Measurements from ENCODE around the gene NUMA1.

The NUMA1 gene

DNA sequence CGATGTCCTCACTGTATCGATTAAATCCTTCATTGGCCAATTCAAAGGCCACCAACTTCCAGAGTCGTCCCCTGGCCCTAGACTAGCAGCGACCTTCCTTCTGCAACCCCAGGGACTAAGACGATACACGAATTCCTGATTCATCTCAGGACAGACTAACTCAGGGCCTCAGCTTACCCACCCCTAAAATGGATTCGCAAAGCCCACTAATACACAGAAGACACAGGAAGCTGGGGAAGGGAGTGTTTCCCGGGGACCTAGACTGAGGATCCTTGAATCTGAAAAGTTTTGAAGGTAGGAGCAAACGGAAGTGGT lies 22.2 kb upstream of the NUMA1 start:
- no peak for DNase-seq

DNA sequence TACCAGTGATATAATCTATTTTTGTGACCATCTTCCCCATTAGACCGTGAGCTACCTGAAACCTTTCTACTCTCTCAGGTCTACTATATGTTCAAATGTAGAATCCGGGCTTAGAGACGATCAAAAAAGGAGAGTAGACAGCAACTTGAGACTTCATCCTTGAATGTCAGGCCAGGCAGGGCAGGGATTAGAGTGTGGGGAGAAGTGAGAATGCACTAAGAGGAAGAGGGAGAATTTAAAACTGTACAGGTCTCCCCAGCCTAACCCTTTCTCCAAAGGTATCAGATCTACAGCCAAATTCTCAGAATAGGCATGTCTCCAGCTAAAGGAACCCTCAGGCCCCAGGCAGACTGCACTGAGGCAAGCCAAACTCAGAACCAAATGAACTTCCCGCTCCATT lies 21.8 kb upstream of the NUMA1 start:
- DNase-seq: no peak

GRCh38 chr11:72100462-72100861 lies 20.1 kb upstream of the NUMA1 start:
- no peak for DNase-seq

DNA sequence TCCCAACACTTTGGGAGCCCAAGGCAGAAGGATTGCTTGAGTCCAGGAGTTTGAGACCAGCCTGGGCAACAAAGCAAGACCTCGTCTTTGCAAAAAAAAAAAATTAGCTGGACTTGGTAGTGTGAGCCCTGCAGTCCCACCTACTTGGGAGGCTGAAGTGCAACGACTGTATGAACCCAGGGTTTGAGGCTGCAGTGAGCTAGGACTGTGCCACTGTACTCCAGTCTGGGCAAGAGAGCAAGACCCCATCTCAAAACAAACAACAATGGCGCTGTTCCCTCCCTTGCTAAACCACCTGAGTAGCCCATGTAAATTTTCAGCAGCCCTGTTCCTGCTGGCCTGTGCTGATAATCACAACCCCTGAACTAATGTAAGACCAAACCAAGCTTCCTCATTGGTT lies 19.7 kb upstream of the NUMA1 start:
- DNase-seq: no peak

DNA sequence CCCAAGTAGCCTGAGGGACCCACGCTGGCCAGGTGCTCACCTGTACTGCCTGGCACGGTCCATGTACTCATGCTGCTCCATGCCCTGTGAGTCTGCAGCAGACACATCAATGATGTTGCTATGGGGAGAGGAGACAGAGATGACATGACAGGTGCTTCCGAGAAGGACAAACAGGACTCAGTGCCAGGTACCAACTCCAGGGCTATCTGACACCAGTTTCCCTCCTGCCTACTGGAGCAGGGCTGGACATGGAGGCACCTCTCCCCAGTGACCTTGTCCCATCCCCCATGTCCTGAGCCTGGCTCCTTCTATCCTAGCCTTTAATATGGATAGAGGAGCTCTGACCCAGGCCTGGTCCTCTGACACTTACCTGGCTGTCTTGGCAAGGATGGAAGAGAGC lies 18.4 kb upstream of the NUMA1 start:
- no peak for DNase-seq

DNA sequence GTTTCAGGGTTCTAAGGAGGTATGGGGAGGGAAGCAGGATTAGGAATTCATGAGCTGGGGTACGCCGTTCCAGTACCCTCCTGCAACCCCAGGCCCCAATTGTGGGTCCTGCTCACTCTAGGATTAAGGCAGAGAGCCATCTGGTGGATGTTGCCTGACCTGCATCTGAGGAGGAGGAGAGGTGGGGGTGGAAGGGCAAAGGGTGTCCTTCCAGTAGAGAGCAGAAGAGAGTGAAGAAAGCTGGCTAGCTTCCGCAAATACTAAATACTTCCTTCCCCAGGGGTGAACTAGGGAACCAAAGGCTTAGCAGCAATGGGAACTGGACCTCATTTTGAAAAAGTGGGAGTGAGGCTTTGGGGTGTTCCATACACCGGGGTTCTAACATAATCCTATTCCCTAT lies 10.9 kb upstream of the NUMA1 start:
- DNase-seq: peak; percentile 31

DNA sequence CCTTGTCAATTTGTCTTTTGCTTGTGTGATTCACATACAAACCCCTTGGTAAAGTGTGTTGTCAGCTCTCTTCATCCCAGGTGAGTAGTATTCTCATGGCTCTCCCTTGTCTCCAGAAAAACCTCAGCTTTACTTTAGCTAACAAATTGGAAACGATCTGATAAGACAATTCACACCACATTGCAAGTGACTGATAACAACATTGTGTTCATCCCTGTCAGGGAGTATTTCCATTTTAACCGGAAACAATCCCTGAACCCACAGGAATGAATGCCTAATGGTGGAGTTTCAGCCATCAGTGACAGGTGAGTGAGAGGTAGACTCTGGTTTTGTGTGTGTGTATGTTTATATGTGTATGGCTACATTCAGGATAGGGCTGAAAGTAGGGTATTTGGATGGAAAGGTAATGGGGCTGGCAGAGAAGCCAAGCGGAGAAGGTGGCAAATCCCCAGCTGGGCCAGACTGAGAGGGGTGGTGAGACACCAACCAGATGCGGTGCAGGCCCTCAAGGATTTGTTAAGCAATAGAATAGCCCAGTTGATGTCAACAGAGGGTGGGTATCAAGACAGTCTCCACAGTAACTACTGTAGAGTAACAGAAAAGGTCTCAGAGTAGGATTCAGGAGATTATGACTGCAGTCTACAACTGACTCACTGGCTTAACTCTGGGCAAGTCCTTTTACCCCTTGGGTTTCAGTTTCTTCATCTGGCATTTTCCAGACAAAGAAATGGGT lies 7.9 kb upstream of the NUMA1 start:
- DNase-seq: no peak

GRCh38 chr11:72085621-72086351 lies 5.4 kb upstream of the NUMA1 start:
- no peak for DNase-seq

- no peak for DNase-seq
Measured at GRCh38 chr11:72084965-72085364, 4.6 kb upstream of the NUMA1 start.

DNA sequence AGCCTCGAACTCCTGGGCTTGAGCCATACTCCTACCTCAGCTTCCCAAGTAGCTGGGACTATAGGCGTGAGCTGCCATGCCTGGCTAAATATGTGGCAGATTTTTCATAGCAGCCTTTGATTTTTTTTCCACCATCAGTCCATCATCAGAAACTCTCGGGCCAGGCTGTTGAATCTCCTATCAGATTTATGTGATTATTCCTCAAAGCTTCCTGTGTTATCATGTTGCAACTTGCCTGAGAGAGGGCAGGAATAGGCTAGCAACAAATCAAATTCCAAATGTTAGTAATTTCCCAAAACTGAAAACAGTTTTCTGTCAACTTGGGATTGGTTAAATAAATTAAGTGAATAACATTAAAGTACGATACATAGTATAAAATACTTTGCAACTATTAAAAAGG lies 3.7 kb upstream of the NUMA1 start:
- DNase-seq: no peak

DNA sequence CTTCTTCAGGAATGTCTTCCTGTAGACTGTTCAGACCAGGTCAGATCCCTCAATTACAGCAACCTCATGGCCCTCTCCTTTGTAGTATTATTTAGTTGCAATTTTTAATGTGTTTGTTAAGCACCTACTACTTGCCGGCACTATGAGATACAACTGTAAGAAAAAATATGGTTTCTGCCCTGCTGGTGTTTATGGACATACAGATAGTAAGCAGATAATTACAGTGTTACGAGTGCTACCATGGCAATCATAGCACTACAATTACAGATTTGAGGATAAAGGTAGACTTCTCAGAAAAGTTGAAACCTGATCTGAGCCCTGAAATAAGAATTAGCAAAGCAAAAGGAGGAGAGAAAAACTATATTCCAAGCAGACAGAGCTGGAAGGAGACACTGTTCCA lies 3.1 kb upstream of the NUMA1 start:
- no peak for DNase-seq

- no peak for DNase-seq
Measured at GRCh38 chr11:72081821-72082453, 1.6 kb upstream of the NUMA1 start.

GRCh38 chr11:72081184-72081644 lies 872 bp upstream of the NUMA1 start:
- no peak for DNase-seq

DNA sequence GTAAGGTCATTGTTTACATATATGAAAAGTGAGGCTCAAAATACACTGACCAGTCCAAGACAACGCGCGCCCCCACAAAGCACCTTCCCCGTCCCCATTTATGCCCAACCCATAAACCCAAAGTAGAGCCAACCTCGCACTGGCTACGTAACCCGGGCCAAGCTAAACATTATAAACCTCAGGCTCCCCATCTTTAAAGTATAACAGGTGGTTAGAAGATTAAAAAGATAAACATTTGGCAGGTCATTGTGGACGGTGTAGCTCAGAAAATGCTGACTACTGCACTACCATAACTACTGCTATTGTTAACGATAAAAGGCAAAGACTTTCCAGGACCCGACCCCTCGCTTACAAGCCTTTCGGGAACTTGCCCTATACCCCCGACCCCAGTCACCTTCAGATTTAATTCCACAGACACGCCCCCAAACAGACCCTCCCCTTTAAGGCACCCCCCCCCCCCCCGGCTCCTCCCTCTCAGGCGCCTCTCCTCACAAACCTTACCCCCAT lies 470 bp downstream of the NUMA1 start:
- peak; percentile 72 for DNase-seq

- DNase-seq: no peak
Measured at GRCh38 chr11:72078477-72078876, 1.9 kb downstream of the NUMA1 start.

- DNase-seq: no peak
Measured at GRCh38 chr11:72075756-72076155, 4.6 kb downstream of the NUMA1 start.

- no peak for DNase-seq
Measured at GRCh38 chr11:72075109-72075508, 5.2 kb downstream of the NUMA1 start.

DNA sequence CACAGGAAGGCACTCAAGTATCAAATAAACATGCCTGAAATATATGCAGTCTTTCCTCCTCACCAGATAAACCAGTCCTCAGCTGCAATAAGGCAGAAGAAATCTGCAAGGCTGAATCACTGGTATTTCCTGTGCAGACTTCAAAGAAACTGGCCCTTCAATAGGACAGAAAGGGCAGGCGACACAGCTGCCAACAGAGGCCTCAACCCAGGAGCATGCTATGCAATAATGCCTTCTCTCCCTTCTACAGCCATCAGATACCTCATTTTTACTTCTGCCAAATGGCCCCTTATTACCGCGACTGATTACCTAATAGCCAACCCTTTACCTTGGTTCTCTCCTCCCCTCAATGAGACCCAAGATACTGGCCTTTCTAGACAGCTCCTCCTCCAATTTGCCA lies 8.0 kb downstream of the NUMA1 start:
- no peak for DNase-seq

DNA sequence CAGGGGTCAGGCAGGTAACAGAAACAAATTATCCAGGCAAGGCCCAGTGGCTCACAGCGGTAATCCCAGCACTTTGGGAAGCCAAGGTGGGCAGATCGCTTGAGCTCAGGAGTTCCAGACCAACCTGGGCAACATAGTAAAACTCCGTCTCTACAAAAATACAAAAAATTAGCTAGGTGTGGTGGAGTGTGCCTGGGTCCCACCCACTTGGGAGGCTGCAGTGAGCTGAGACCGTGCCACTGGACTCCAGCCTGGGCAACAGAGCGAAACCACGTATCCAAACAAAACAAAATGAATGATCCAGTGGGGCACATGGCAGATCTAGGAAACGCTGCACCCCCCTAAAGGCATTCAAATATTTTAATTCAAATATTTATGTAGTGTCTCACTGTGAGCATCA lies 9.9 kb downstream of the NUMA1 start:
- DNase-seq: no peak

DNA sequence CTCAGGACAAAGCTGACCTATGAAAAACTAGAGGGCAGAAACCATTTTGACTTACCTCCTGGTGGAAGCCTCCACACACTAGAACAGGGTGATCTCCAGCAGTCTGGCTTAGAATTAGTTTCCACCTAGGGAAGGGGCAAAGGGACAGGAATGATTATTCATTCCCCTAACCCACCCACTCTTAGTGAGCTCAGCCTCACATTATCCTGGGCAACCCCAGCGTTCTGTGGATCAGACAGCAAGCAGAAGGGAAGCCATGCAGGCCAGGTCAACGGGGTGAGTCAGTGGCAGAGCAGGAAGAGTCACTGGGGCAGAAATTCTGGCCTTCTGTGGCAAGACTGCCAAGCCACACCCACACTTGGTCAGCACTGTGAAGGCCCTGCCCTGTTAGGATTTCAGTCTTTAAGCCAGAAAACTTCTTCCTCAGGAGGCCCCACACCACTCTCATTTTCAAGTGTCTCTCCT lies 10.5 kb downstream of the NUMA1 start:
- no peak for DNase-seq

- DNase-seq: no peak
Measured at GRCh38 chr11:72069200-72069599, 11.1 kb downstream of the NUMA1 start.

- no peak for DNase-seq
Measured at GRCh38 chr11:72067676-72068075, 12.7 kb downstream of the NUMA1 start.

GRCh38 chr11:72067266-72067665 lies 13.1 kb downstream of the NUMA1 start:
- DNase-seq: no peak

GRCh38 chr11:72066855-72067254 lies 13.5 kb downstream of the NUMA1 start:
- DNase-seq: no peak

Data from NCI-H1105 (cell line).